ENCODE measurements around the gene BRCC3. TPM values are rescaled to one million over a fixed set of nuclear protein-coding genes. Genes with fewer than 3 reads are reported as not detected.

The BRCC3 gene
- total RNA-seq, 1 experiment from 2014 or later: 21.3 TPM

- Histone ChIP-seq H3K4me3 (replicated peaks in 1 of 2; ENCODE audit: low read depth in 1 of 2, low read length in 2 of 2) (no peak overlapping the region), H3K9me3 (ENCODE audit: control insufficient read depth in 1 of 2, insufficient read depth in 1 of 2, low read depth in 1 of 2, low read length in 2 of 2) (no peaks in the 10 kb centered on the region), H3K9ac (ENCODE audit: low read length) (no peak overlapping the region), H3K36me3 (ENCODE audit: control insufficient read depth in 1 of 2, insufficient read depth in 2 of 2, low read length in 2 of 2) (no peaks in the 10 kb centered on the region), H3K27ac (ENCODE audit: low read depth, low read length) (no peak overlapping the region), H4K20me1 (ENCODE audit: insufficient read depth) (no peaks in the 10 kb centered on the region), H3K4me2 (ENCODE audit: low read length) (no peak overlapping the region), H3K4me1 (ENCODE audit: control insufficient read depth in 1 of 2, insufficient read depth in 2 of 2, low read length in 2 of 2) (no peaks in the 10 kb centered on the region), H3K79me2 (ENCODE audit: insufficient read depth, low read length) (no peaks in the 10 kb centered on the region), H3K9me2 (ENCODE audit: insufficient read depth) (no peaks in the 10 kb centered on the region), H3K27me3 (ENCODE audit: insufficient read depth, low read length) (no peaks in the 10 kb centered on the region), H2AFZ (ENCODE audit: low read depth, low read length, poor library complexity, severe bottlenecking) (no peak overlapping the region)
- RAD21 ChIA-PET (ENCODE audit: low non-redundant PET in 1 of 2, low total read pairs in 2 of 2, uncharacterized antibody in 2 of 2, unreplicated experiment in 2 of 2): interaction anchor here in 1 of 2 experiments (0.7 kb wide), 1 partner anchor 130 kb away, joined by 3 read pairs; no protein-coding TSS in a partner anchor
- DNase-seq (ENCODE audit: low read depth, low spot score): no peak
- CTCF ChIA-PET: interaction anchor here (0.7 to 1.1 kb wide), 3 partner anchors 9 to 141 kb away, joined by 3 to 4 read pairs (median 4); no protein-coding TSS in a partner anchor
- POLR2A ChIA-PET: no interaction called here
- ATAC-seq: peak; percentile 78
- no TSS peak for BruUV-seq (replicated peaks)
- intact Hi-C loops (cut with micrococcal nuclease): no loop called here
- TF ChIP-seq REST (IDR thresholded peaks at IDR 0.05; ENCODE audit: low read depth): no peak
- TF ChIP-seq JUND (IDR thresholded peaks at IDR 0.05): no peak
- peak; percentile 35; the same call in 1 of the 2 replicates for TF ChIP-seq RAD21 (IDR thresholded peaks at IDR 0.05; ENCODE audit: low read depth)
- no peak for TF ChIP-seq TCF7L2 (IDR thresholded peaks at IDR 0.05; ENCODE audit: borderline replicate concordance, extremely low read depth, insufficient read depth, insufficient read length)
- TF ChIP-seq MAX (IDR thresholded peaks at IDR 0.05): no peak
- TF ChIP-seq SIN3A (IDR thresholded peaks at IDR 0.05; ENCODE audit: low read depth): no peak
- TF ChIP-seq FOSL1 (IDR thresholded peaks at IDR 0.05; ENCODE audit: low read depth): no peak
- no peak for TF ChIP-seq SRF (IDR thresholded peaks at IDR 0.05; ENCODE audit: low read depth)
- no peak for TF ChIP-seq EZH2phosphoT487 (IDR thresholded peaks at IDR 0.05; ENCODE audit: borderline replicate concordance)
- TF ChIP-seq ZFX (IDR thresholded peaks at IDR 0.05): no peak
- no peak for TF ChIP-seq EGR1 (IDR thresholded peaks at IDR 0.05; ENCODE audit: low read depth)
- no peak for TF ChIP-seq SP1 (IDR thresholded peaks at IDR 0.05; ENCODE audit: low read depth)
- TF ChIP-seq CTCF (IDR thresholded peaks at IDR 0.05 in 2 of 3, conservative IDR thresholded peaks at IDR 0.05 in 1 of 3; ENCODE audit: borderline replicate concordance in 1 of 3, insufficient read depth in 1 of 3, low read depth in 2 of 3, low read length in 2 of 3): peak; percentile 55 to 65 (median 61); a peak in 5 of 6 replicates
- no peak for TF ChIP-seq ELF1 (IDR thresholded peaks at IDR 0.05; ENCODE audit: borderline replicate concordance, low read depth)
- TF ChIP-seq POLR2A (IDR thresholded peaks at IDR 0.05; ENCODE audit: borderline replicate concordance, extremely low read depth, insufficient read depth, insufficient read length): no peak
- TF ChIP-seq CEBPB (IDR thresholded peaks at IDR 0.05; ENCODE audit: low read depth): no peak
- no peak for TF ChIP-seq EZH2 (IDR thresholded peaks at IDR 0.05)
- TF ChIP-seq YY1 (IDR thresholded peaks at IDR 0.05; ENCODE audit: extremely low read depth, insufficient replicate concordance, low read depth, low read length): no peak
- TF ChIP-seq ZNF274 (IDR thresholded peaks at IDR 0.05; ENCODE audit: low read depth, low read length): no peak
- TF ChIP-seq CBX3 (IDR thresholded peaks at IDR 0.05; ENCODE audit: low read depth): peak; percentile 32; the same call in 1 of the 2 replicates
- TF ChIP-seq POLR2AphosphoS5 (IDR thresholded peaks at IDR 0.05; ENCODE audit: low read depth, low read length): no peak
- TF ChIP-seq ATF3 (IDR thresholded peaks at IDR 0.05): no peak
Measured at GRCh38 chrX:155048977-155049619, 22.2 kb upstream of the BRCC3 start.
